Right cardiac atrium (tissue), 5 donors: ENCODE measurements around the gene NEXN. TPM values are rescaled to one million over a fixed set of nuclear protein-coding genes. Genes with fewer than 3 reads are reported as not detected.

Source experiments
- ATAC-seq, 2 donors: fragments of 200-7000 bp; cut with Tn5 transposase; one replicate each; pipeline versions ENCODE4 v1.8.0 to v1.9.1; 2020; ENCODE audit warnings: moderate library complexity in 2 of 2, mild to moderate bottlenecking in 1 of 2
- DNase-seq, 3 donors: peaks; one replicate each; pipeline ENCODE4 v3.0.0-alpha.2; 2020
- H3K27ac ChIP-seq: one replicate; pipeline ENCODE4 v1.5.1; 2013; ENCODE audit warnings: mild to moderate bottlenecking, low read length, control low read depth, moderate library complexity
- H3K27me3 ChIP-seq: one replicate; pipeline ENCODE4 v1.6.1; 2013; ENCODE audit not compliant: control insufficient read depth, insufficient read depth
- H3K4me1 ChIP-seq: one replicate; pipeline ENCODE4 v1.6.1; 2013; ENCODE audit warnings: low read length; ENCODE audit not compliant: control insufficient read depth, insufficient read depth
- H3K4me3 ChIP-seq: one replicate; pipeline ENCODE4 v1.5.1; 2013; ENCODE audit warnings: low read length, control low read depth
- H3K9me3 ChIP-seq: one replicate; pipeline ENCODE4 v1.6.1; 2013; ENCODE audit warnings: low read length; ENCODE audit not compliant: control insufficient read depth
- WGBS: extraction: QIAGEN DNeasy Blood & Tissue Kit; methylation state at CpG from one replicate; pipeline ENCODE4 v1.1.7; 2013; 5-methylcytosine and 5-hydroxymethylcytosine counted together
- intact Hi-C, 4 donors: fragments of 100-400 bp; cut with DNase I; formaldehyde crosslinking; loops; one replicate each; pipeline versions ENCODE4 v1.11.0 to v1.14.0; 2022 to 2023
- polyA plus RNA-seq: library from polyadenylated mRNA; stranded (reverse); fragments of 200-250 nt; gene quantifications from one replicate; pipeline ENCODE4 v1.2.3, GENCODE V29; 2013
- total RNA-seq, 4 donors: library from RNA; stranded (reverse); fragmentation: NEBNext Ultra II Directional; extraction: Animal tissue kit (Norgen Biotek cat#: 25700); gene quantifications; one replicate each; pipeline ENCODE4 v1.2.1, GENCODE V29; 2021
- donor health status: healthy with polysubstance abuse.
- donor health status: DM: no; HTN: yes; CAD: no.
- donor health status: DM: no; HTN: no; CAD: no.
- donor health status: DM: no; HTN: yes; CAD: no; lungs with severe emphysema.
- donor health status: DM: yes; HTN: yes; CAD: no.

The NEXN gene
- total and polyA plus RNA-seq, 5 donors = 209 to 418 (median 270) TPM

DNA sequence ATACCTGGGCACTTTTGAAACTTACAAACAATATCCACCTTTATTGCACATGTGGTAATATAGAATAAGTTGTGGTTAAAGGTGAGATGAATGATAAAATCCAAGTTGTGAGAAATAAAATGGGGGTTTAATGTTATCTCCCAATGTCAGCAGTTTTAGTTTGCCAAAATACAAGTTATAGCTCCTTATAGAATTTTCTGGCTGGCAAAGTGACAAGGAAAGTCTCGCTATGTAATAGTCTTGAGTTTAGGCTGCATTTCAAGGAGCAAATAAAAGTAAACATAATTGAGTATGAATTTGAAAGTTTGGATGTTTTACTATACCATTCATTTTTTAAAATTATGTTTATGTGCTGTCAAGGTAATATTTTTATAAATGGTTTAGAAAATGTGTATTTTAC lies 15.0 kb upstream of the NEXN start:
- no peak overlapping the region for H3K27ac ChIP-seq
- H3K4me1 ChIP-seq = no peaks in the 10 kb centered on the region
- intact Hi-C loops = no loop called here
- no peak overlapping the region for H3K4me3 ChIP-seq
- 99% methylated on average over 1 of the region's 1 CpG for WGBS
- H3K9me3 ChIP-seq = no peaks in the 10 kb centered on the region
- no peak for ATAC-seq
- no peak for DNase-seq
- no peaks in the 10 kb centered on the region for H3K27me3 ChIP-seq

DNA sequence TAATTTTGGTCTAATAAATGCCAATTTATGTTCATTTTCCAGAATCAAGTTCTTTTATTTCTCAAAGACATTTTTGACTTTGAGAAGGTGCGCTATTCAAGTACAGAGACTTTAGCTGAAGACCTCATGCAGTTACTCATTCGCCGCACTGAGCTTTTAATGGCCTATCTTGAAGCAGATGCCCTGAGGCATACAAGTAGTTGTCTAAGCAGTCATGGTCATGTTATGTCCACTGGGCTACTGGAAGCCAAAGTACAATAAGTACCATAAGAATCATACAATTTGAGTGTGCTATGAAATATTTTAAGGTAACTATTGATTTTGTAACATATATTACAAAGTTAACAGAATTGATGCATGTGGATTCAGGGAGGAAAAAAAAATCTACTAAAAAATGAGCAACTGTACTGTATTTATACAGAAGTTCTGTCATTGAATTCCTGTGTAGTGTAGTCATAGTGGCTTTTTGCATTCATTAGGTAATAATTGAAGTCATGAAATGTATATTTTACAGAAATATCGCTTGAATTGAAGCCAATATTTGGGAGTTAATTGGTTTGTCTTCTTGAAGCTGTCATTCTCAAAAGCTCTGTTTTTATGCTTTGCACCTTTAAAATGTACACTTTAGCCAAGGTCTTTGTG lies 13.5 kb upstream of the NEXN start:
- Histone ChIP-seq H3K4me3 (no peak overlapping the region), H3K9me3 (no peaks in the 10 kb centered on the region), H3K4me1 (no peaks in the 10 kb centered on the region), H3K27ac (no peak overlapping the region), H3K27me3 (no peaks in the 10 kb centered on the region)
- no peak for ATAC-seq
- DNase-seq = no peak
- 97% methylated on average over 4 of the region's 4 CpGs for WGBS
- intact Hi-C loops = no loop called here

DNA sequence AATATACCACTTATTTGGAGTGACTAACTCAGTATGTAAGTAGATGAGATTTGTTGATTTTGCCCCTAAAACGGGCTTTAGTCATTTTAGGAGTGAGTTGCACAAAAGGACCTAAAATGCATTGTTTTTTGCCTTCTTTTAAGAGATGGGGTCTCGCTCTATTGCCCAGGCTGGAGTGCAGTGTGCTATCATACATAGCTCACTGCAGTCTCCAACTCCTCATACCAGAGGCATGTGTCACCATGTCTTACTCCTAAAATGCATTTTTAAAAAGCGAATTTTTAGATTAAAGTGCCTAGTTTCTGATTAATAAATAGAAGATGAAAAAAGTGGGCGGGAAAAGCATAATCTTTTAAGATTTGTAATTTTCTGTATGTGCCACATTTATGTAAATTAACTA lies 11.5 kb upstream of the NEXN start:
- intact Hi-C loops = no loop called here
- no peak for DNase-seq
- Histone ChIP-seq H3K4me1 (no peaks in the 10 kb centered on the region), H3K4me3 (no peak overlapping the region), H3K27ac (no peak overlapping the region), H3K9me3 (no peaks in the 10 kb centered on the region), H3K27me3 (no peaks in the 10 kb centered on the region)
- no peak for ATAC-seq
- 89% methylated on average over 4 of the region's 4 CpGs for WGBS

DNA sequence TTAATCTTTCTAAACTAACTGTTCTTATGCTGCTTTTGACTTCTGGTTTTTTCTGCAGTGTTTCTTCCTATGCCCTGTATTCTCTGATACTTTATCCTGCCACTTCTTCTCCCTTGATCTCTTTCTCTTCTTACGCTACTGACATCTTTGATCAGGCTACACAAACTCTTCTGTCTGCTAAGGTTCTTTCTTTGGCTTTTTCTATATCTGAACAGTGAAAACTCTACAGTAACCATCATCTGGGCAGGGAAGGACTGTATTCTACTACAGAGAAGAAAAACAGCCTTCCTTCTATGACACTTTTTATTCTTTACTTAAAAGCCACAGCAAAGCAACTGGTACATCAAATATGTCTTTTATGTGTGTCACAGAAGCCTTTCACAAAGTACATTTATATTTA lies 7.4 kb upstream of the NEXN start:
- intact Hi-C loops = no loop called here

DNA sequence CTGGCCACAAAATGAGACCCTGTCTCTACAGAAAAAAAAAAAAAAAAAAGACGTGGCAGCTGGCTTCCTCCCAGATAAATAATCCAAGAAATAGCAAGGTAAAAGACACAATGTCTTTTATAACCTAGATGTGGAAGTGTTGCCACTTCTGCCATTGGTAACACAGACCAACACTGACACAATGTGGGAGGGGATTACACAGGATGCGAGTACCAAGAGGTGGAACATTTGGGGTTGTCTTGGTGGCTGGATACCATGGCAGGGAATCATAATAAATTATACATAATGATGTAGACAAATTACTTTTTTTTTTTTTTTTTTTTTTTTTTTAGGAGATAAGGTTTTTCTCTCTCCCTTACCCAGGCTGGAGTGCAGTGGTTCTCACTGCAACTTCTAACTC lies 6.0 kb upstream of the NEXN start:
- no peak for ATAC-seq
- no peak overlapping the region for H3K27ac ChIP-seq
- H3K4me3 ChIP-seq = no peak overlapping the region
- no peaks in the 10 kb centered on the region for H3K9me3 ChIP-seq
- 70% methylated on average over 2 of the region's 2 CpGs for WGBS
- intact Hi-C loops = no loop called here
- no peak for DNase-seq
- no peaks in the 10 kb centered on the region for H3K4me1 ChIP-seq
- H3K27me3 ChIP-seq = no peaks in the 10 kb centered on the region

More for the DNA sequence above, 7.4 kb upstream of the NEXN start:
- Histone ChIP-seq H3K27ac (no peak overlapping the region), H3K27me3 (no peaks in the 10 kb centered on the region), H3K4me1 (no peaks in the 10 kb centered on the region), H3K9me3 (no peaks in the 10 kb centered on the region), H3K4me3 (no peak overlapping the region)
- no peak for DNase-seq
- ATAC-seq = no peak
- 95% methylated on average over 1 of the region's 1 CpG for WGBS

DNA sequence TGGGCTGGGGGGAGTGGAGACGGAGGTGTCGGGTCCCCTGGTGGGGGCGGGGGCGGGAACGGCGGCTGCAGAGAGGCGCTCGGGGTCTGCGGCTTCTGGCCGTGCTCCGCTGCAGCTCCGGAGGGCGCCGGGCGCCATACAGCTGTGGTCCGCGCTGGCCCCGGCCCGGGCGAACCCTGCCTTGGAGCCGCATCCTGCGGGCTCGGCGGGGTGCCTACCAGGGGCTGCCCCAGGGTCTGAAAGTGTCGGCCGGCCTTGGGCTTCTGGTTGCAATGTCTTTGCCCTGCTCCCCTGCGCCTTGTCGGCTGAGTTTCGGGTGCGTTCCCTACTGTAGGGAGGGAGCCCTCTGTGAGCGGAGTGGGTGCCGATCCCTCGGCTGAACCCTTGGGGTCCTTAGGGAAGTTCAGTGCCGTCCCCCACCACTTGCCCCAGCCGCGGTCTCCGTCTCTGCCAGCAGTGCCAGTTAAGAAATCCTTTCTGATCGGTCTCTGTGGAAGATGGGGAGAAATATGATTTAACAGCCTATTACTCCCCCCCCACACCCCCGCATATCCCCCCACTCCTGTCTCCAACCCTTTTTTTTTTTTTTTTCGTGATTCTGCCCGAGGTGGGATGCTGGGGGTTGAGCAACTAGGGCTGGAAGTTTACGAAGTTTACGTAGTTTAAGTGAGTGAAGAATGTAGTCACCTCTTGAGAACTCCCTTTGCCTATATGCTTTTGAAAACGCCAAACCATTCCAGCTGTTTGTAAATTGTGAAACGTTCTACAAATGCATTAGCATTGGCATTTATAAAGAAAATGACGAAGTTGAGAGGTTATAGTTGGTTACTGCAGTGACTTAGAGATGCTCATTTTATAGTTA lies 588 bp downstream of the NEXN start:
- DNase-seq = peak in 1 of 3 donors; percentile 82
- WGBS = under 1% methylated on average over 46 of the region's 46 CpGs
- intact Hi-C loops = loop anchor here (5.0 kb wide), 2 partner anchors 52 to 57 kb away; no protein-coding TSS in a partner anchor

DNA sequence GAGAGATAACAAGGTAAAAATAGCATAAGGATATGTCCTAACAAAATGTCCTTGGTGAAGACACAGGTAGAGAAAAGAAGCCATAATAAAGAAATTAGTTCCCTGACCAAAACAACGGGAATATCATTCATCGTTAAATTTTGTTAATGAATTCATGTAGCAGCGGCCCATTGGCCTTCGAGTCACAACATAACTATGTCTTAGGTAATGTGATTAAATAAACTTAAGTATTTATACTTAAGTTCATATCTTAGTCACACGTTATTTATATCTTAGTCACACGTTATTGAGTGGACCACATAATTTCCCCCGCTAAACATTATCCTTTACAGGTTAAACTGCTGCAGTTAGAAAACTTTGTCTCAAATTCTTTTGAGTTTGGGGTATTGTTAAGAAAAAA lies 1.2 kb downstream of the NEXN start:
- no peak for DNase-seq
- no peak overlapping the region for H3K27ac ChIP-seq
- peak overlapping the region; percentile 84 for H3K4me3 ChIP-seq
- no peak for ATAC-seq
- H3K9me3 ChIP-seq = no peaks in the 10 kb centered on the region
- no peaks in the 10 kb centered on the region for H3K27me3 ChIP-seq
- WGBS = 40% methylated on average over 7 of the region's 7 CpGs
- intact Hi-C loops = loop anchor here (5.0 kb wide), 2 partner anchors 52 to 57 kb away; no protein-coding TSS in a partner anchor
- peaks cover 2% of the 10 kb centered on the region for H3K4me1 ChIP-seq

More for the DNA sequence above, 588 bp downstream of the NEXN start:
- no peaks in the 10 kb centered on the region for H3K4me1 ChIP-seq
- peak; percentile 56 to 76 for ATAC-seq
- peak overlapping the region; percentile 84 for H3K4me3 ChIP-seq
- peak overlapping the region; percentile 93 for H3K27ac ChIP-seq
- H3K9me3 ChIP-seq = no peaks in the 10 kb centered on the region
- no peaks in the 10 kb centered on the region for H3K27me3 ChIP-seq

DNA sequence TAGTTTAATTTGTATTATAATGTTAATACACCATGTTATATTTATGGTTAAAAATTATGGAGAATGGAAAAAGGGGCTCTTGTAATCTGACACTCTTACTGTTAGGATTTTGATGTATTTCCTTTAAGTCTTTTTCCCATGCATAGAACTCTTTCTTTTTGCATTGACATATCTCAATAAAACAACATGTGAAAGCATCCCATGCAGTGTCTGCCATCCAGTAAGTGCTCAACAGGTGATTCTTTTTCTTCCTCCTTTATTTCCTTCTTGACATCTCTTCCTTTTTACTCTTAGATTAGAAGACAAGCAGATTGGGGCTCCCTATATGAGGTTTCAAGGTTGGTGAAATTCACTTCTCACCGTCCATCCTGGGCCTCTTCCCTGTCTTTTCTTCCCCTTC lies 2.8 kb downstream of the NEXN start:
- Histone ChIP-seq H3K9me3 (no peaks in the 10 kb centered on the region), H3K27ac (peak overlapping the region; percentile 85), H3K4me3 (peak overlapping the region; percentile 63), H3K4me1 (peaks cover 2% of the 10 kb centered on the region), H3K27me3 (no peaks in the 10 kb centered on the region)
- intact Hi-C loops = no loop called here
- DNase-seq (no peak), ATAC-seq (no peak)
- WGBS = 77% methylated on average over 1 of the region's 1 CpG

DNA sequence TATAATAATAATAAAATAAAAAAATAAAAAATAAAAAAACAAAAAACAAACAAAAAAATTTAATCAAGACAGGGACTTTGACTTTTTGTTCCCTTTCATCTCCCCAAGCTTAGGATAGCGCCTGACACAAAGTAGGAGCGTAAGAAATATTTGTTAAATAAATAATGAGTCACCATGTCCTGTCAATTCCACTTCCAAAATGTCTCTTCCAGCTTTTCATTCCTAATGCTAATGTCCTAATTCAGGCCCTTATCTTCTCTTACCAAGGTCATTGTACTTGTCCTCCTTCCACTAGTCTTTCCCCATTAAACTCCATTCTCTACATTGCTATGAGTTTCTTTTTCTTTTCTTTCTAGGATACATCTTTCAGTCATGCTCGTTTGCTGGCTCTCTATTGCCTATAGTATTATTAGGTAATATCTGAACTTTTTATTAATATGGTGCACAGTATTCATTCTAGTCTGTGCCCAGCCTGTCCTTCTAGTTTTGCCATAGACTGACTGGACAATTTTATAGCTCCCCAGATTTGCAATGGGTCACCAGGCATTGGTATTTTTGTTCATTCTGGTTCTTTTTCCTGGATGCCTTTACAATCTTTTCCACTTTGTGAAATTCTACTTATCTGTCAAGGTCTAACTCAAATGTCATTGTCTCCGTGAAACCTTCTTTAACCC lies 11.4 kb downstream of the NEXN start:
- H3K27ac ChIP-seq = no peak overlapping the region
- H3K4me3 ChIP-seq = no peak overlapping the region
- intact Hi-C loops = no loop called here
- H3K9me3 ChIP-seq = no peaks in the 10 kb centered on the region
- ATAC-seq = peak; percentile 56 to 59
- WGBS = 63% methylated on average over 4 of the region's 4 CpGs
- H3K4me1 ChIP-seq = no peaks in the 10 kb centered on the region
- no peak for DNase-seq
- H3K27me3 ChIP-seq = no peaks in the 10 kb centered on the region

DNA sequence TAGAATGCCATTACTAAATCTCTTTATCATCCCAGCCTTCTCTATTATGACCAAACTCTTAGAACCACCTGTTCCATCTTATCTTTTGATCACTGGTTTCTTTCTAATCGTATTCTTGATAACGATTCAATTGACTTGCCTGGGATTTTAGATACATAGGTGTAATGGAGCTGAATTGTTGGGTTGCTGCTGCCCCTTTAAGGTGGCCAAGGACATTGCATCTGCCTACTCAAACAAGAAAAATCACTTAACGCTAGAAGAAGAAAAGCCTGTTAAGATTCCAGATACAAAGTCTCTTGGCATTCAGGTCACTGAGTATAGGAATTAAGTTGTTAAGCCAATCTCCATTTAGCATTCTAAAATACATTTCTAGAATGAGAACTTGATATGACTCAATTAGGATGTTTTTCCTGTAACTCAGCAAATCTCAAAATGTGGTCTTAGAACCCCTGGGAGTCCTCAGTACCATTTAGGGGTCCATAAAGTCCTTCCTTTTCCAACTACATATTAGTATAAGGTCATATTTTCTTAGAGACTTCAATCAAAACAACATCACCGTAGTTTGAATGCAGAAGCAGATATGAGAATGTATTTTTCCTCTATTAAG lies 12.4 kb downstream of the NEXN start:
- ATAC-seq (peak; percentile 73 to 77), DNase-seq (no peak)
- Histone ChIP-seq H3K4me1 (no peaks in the 10 kb centered on the region), H3K4me3 (peak overlapping the region; percentile 12), H3K27me3 (no peaks in the 10 kb centered on the region), H3K9me3 (no peaks in the 10 kb centered on the region), H3K27ac (no peak overlapping the region)
- 12% methylated on average over 4 of the region's 4 CpGs for WGBS
- intact Hi-C loops = no loop called here

DNA sequence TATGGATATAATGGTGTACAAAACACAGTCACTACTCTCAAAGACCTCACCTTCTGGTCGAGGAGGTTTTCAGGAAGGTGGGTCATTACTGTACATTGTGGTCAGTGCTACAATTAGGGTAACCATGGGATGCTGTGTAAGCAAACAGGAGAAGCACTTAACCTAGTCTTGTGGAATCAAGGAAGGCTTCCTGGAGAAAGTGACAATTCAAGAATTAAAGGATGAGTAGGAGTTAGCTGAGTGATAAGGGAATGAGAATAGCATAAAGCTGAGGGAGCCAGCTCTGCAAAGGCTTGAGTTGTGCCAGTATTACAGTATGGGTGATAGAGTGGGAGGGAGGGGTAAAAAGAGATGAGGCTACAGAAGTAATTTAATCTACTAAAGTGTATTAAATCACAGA lies 17.2 kb downstream of the NEXN start:
- 84% methylated on average over 1 of the region's 1 CpG for WGBS
- Histone ChIP-seq H3K4me1 (no peaks in the 10 kb centered on the region), H3K27ac (no peak overlapping the region), H3K27me3 (no peaks in the 10 kb centered on the region), H3K4me3 (no peak overlapping the region), H3K9me3 (no peaks in the 10 kb centered on the region)
- intact Hi-C loops = no loop called here
- no peak for DNase-seq
- peak in 1 of 2 donors; percentile 15 for ATAC-seq
